RWPE2 (cell line): ENCODE data around the gene NOC4L.

Source experiments
- ATAC-seq: fragments of 200-7000 bp; cut with Tn5 transposase; 3 replicates; pipeline ENCODE4 v1.9.1; 2021; ENCODE audit warnings: low read depth
- DNase-seq: peaks from one replicate; pipeline ENCODE4 v3.0.0-alpha.2; 2020; ENCODE audit warnings: low spot score
- H3K27ac ChIP-seq: fragments of 450-650 bp; 2 replicates; pipeline ENCODE4 v1.5.1; 2017; ENCODE audit warnings: mild to moderate bottlenecking; ENCODE audit not compliant: poor library complexity, severe bottlenecking
- H3K27me3 ChIP-seq: fragments of 250-450 bp; sonication (Bioruptor Pico); 2 replicates; pipeline ENCODE4 v1.5.1; 2021; ENCODE audit warnings: mild to moderate bottlenecking, moderate library complexity; ENCODE audit not compliant: insufficient read depth, poor library complexity, severe bottlenecking
- H3K36me3 ChIP-seq: fragments of 250-450 bp; sonication (Bioruptor Pico); 2 replicates; pipeline ENCODE4 v1.5.1; 2020; ENCODE audit warnings: low read depth, mild to moderate bottlenecking, moderate library complexity
- H3K4me1 ChIP-seq: fragments of 250-450 bp; sonication (Bioruptor Pico); 2 replicates; pipeline ENCODE4 v1.5.1; 2021; ENCODE audit warnings: mild to moderate bottlenecking, moderate library complexity; ENCODE audit not compliant: insufficient read depth, poor library complexity, severe bottlenecking
- H3K4me3 ChIP-seq: fragments of 250-450 bp; sonication (Bioruptor Pico); 2 replicates; pipeline ENCODE4 v1.5.1; 2021; ENCODE audit warnings: mild to moderate bottlenecking, moderate library complexity; ENCODE audit not compliant: severe bottlenecking
- H3K9me3 ChIP-seq: fragments of 250-450 bp; sonication (Bioruptor Pico); 2 replicates; pipeline ENCODE4 v1.5.1; 2021; ENCODE audit warnings: mild to moderate bottlenecking, moderate library complexity; ENCODE audit not compliant: severe bottlenecking
- TF ChIP-seq, protein P1 (sequence below): fragments of 450-650 bp; IDR thresholded peaks from one replicate; pipeline ENCODE4 v1.5.1; 2017; ENCODE audit warnings: mild to moderate bottlenecking, moderate library complexity; ENCODE audit not compliant: poor library complexity, severe bottlenecking

NOC4L gene

DNA sequence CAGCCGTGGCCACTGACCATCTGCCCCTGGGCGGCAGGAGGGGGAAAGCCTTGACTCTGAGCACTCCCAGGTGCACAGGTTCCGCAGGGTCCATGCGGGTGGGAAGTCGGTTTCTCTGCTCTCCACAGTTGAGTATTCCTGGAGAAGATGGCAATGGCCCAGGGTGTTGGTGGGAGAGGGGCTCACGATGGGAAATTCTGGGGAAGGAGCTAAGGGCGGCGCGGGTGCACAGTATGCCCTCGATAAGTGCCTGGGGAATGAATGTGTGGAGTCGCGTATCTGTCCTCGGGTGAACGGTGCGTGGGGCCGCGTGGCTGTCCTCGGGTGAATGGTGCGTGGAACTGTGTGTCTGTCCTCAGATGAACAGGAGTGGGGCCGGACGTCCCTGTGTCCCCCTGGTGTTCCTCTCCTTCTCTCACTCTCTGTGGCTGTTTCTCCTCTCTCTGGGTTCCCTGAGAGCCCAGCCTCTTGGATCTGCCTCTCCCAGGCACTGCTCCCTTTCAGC lies 38.0 kb downstream of the NOC4L start:
- H3K27ac ChIP-seq: no peak overlapping the region
- no peaks in the 10 kb centered on the region for H3K9me3 ChIP-seq
- no peaks in the 10 kb centered on the region for H3K36me3 ChIP-seq
- H3K27me3 ChIP-seq: peaks cover 32% of the 10 kb centered on the region
- H3K4me3 ChIP-seq: no peak overlapping the region
- H3K4me1 ChIP-seq: no peaks in the 10 kb centered on the region
- DNase-seq (no peak), ATAC-seq (no peak)
- TF ChIP-seq, protein P1, sequence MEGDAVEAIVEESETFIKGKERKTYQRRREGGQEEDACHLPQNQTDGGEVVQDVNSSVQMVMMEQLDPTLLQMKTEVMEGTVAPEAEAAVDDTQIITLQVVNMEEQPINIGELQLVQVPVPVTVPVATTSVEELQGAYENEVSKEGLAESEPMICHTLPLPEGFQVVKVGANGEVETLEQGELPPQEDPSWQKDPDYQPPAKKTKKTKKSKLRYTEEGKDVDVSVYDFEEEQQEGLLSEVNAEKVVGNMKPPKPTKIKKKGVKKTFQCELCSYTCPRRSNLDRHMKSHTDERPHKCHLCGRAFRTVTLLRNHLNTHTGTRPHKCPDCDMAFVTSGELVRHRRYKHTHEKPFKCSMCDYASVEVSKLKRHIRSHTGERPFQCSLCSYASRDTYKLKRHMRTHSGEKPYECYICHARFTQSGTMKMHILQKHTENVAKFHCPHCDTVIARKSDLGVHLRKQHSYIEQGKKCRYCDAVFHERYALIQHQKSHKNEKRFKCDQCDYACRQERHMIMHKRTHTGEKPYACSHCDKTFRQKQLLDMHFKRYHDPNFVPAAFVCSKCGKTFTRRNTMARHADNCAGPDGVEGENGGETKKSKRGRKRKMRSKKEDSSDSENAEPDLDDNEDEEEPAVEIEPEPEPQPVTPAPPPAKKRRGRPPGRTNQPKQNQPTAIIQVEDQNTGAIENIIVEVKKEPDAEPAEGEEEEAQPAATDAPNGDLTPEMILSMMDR: no peak

DNA sequence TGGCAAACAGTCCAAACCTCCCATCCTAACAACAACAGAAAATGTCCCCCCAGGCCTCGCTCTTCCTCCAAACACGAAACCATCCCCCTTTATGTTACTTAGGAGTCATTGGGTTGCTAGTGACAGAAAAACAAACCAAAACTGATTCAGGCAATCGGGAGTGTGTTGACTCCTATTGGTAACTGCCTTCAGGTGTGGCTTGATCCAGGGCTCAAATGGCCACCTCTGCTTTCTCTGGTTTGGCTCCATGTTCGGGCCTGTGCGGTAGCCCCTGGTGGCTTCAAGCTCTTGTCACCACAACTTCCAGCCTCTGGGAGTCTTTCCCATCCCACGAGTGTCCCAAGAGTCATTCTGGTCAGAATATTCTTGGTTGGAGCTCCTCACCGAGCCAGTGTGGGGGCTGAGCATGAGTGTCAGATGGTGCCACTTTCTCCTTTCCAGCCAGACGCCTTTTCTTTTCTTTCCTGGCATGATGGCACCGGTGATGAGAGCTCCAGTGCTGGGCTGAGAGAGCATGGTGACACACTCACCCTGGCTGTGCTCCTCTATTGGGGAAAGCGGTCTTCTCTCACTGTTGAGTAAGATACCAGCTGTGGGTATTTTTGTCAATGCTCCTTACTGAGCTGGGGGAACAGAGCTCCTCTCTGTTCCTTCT lies 38.6 kb downstream of the NOC4L start:
- no peak for DNase-seq
- H3K36me3 ChIP-seq: no peaks in the 10 kb centered on the region
- no peak overlapping the region for H3K27ac ChIP-seq
- no peak overlapping the region for H3K4me3 ChIP-seq
- H3K27me3 ChIP-seq: peaks cover 28% of the 10 kb centered on the region
- no peak for ATAC-seq
- no peaks in the 10 kb centered on the region for H3K4me1 ChIP-seq
- no peaks in the 10 kb centered on the region for H3K9me3 ChIP-seq
- TF ChIP-seq, protein P1: no peak

DNA sequence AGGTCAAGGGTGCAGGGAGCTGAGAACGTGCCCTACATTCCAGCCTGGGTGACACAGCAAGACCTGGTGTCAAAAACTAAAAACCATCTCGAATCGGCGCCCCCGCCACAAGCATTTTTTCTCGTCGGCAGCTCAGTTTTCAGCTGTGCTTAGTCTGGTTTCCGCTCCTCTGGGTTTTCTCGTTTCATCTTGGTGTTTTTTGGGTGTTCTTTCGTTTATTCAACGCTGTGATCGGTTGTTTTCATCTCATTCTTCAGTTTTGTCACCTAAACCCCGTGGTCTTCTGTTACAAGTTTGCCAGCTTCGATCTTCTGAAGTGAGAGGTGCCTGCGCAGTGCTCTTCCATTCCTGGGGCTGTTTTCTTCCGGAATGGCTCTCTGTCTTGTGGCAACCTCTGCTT lies 41.4 kb downstream of the NOC4L start:
- no peaks in the 10 kb centered on the region for H3K36me3 ChIP-seq
- TF ChIP-seq, protein P1: no peak
- H3K9me3 ChIP-seq: no peaks in the 10 kb centered on the region
- H3K4me3 ChIP-seq: no peak overlapping the region
- no peaks in the 10 kb centered on the region for H3K4me1 ChIP-seq
- H3K27ac ChIP-seq: no peak overlapping the region
- ATAC-seq (no peak), DNase-seq (no peak)
- peaks cover 18% of the 10 kb centered on the region for H3K27me3 ChIP-seq

DNA sequence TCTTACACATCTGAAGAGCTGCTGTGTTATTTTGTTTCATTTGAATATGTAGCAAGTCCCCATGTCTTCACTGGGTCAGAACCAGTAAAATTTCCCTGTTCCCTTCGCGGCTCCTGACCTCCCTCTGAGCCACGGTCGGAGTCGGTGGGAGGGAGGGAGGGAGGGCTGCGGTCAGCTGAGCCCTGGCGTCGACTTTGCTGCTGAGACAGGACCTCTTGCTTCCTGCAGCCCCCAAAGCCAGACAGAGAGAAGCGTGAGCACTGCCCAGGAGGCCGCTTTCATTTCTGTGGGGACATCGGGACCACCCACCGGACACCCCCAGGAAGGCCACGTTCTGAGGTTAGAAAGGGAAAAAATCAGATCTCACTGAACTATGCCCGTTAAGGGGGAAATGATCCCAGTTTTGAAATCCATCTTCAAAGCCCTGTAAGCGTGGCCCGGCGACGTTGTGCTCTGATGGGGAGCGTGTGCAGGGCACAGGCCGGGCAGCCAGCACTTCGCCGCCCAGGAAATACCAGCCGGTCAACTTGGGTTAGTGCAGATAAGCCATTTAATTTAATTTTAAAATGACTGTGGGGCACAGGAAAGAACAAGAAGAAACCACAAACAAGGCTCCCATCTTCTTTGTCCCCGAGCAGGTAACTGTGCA lies 42.1 kb downstream of the NOC4L start:
- peaks cover 18% of the 10 kb centered on the region for H3K27me3 ChIP-seq
- no peak overlapping the region for H3K27ac ChIP-seq
- H3K4me3 ChIP-seq: no peak overlapping the region

More for the DNA sequence above, 42.1 kb downstream of the NOC4L start:
- no peak for ATAC-seq
- no peaks in the 10 kb centered on the region for H3K4me1 ChIP-seq
- H3K9me3 ChIP-seq: no peaks in the 10 kb centered on the region
- no peak for DNase-seq
- TF ChIP-seq, protein P1: no peak
- H3K36me3 ChIP-seq: no peaks in the 10 kb centered on the region
